ENCODE measurements around the gene CISH. TPM values are rescaled to one million over a fixed set of nuclear protein-coding genes. Genes with fewer than 3 reads are reported as not detected.

Gene CISH
- total RNA-seq, 4 donors from 2014 or later = 3.3 to 50.5 (median 20.3) TPM

DNA sequence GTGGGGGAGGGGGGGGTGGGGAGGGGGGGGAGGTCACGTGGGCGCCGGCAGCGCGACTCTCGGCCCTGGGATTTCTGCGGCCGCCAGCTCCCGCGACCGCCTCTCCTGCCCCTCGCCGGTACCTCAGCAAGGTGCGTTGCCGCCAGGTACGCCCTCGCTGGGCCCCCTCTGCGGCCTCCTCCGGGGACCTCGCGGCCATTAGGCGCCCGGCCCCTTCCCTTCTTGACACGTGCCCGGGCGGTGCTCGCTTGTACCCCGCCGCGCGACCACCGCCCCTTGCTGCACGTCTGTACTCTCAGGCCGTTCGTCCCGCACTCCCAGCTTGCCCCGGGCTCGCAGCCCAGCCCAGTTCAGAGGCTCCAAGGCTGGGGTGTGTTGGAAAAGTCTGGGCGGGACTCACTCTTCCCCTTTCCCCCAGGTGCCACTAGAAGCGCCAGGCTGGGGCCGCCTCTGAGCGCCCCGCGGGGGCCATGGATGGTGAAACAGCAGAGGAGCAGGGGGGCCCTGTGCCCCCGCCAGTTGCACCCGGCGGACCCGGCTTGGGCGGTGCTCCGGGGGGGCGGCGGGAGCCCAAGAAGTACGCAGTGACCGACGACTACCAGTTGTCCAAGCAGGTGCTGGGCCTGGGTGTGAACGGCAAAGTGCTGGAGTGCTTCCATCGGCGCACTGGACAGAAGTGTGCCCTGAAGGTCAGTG lies 5.7 kb upstream of the CISH start, which contains the start of gene MAPKAPK3:
TSS of gene MAPKAPK3 (plus strand) at position 56 of the 696 bp plus-strand sequence. CDS start at position 471, 415 bp downstream.
- H3K4me3 ChIP-seq = peak within 1 kb of the TSS; percentile 80 to 88 (median 84)
- H3K27ac ChIP-seq = peak within 1 kb of the TSS; percentile 96 to 98 (median 98)
- peak; percentile 32 to 43 for ATAC-seq
- no peaks in the 10 kb centered on the region for H3K9me3 ChIP-seq
- peak; percentile 57 to 72 for TF ChIP-seq POLR2A (IDR thresholded peaks at IDR 0.05)
- TF ChIP-seq, protein P1, sequence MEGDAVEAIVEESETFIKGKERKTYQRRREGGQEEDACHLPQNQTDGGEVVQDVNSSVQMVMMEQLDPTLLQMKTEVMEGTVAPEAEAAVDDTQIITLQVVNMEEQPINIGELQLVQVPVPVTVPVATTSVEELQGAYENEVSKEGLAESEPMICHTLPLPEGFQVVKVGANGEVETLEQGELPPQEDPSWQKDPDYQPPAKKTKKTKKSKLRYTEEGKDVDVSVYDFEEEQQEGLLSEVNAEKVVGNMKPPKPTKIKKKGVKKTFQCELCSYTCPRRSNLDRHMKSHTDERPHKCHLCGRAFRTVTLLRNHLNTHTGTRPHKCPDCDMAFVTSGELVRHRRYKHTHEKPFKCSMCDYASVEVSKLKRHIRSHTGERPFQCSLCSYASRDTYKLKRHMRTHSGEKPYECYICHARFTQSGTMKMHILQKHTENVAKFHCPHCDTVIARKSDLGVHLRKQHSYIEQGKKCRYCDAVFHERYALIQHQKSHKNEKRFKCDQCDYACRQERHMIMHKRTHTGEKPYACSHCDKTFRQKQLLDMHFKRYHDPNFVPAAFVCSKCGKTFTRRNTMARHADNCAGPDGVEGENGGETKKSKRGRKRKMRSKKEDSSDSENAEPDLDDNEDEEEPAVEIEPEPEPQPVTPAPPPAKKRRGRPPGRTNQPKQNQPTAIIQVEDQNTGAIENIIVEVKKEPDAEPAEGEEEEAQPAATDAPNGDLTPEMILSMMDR (IDR thresholded peaks at IDR 0.05 in 4 of 5, conservative IDR thresholded peaks at IDR 0.05 in 1 of 5) = no peak
- H3K4me1 ChIP-seq = peaks cover 49 to 53% of the 10 kb centered on the region in 2 donors
- H3K27me3 ChIP-seq = no peaks in the 10 kb centered on the region
- H3K36me3 ChIP-seq = no peaks in the 10 kb centered on the region
- DNase-seq = peak; percentile 66 to 89
- intact Hi-C loops (cut with DNase I; ENCODE audit: low total_unique reads) (loop anchor here (1.0 to 5.0 kb wide), 3 partner anchors 8 to 768 kb away; partner anchors contain the start of gene MANF), in situ Hi-C loops (cut with MboI; ENCODE audit: low sequenced_read_pairs in 4 of 4) (loop anchor here in 2 of 4 donors (10.0 to 25.0 kb wide), 3 partner anchors 758 to 888 kb away; partner anchors contain the start of genes DCAF1 (in 1 of the 2), MANF (in 1 of the 2) and RBM15B (in 1 of the 2))

GRCh38 chr3:50616770-50617095 lies 5.2 kb upstream of the CISH start:
- in situ Hi-C loops (cut with MboI; ENCODE audit: low sequenced_read_pairs in 4 of 4) (loop anchor here in 2 of 4 donors (10.0 to 25.0 kb wide), 3 partner anchors 758 to 888 kb away; partner anchors contain the start of genes DCAF1 (in 1 of the 2), MANF (in 1 of the 2) and RBM15B (in 1 of the 2)), intact Hi-C loops (cut with DNase I; ENCODE audit: low total_unique reads) (loop anchor here (1.0 to 5.0 kb wide), 5 partner anchors 9 to 768 kb away; partner anchors contain the start of genes HEMK1 and MANF)
- peak; percentile 91 to 92 for DNase-seq
- Histone ChIP-seq H3K27me3 (no peaks in the 10 kb centered on the region), H3K4me3 (peak overlapping the region; percentile 66 to 86 (median 80)), H3K9me3 (no peaks in the 10 kb centered on the region), H3K36me3 (no peaks in the 10 kb centered on the region), H3K27ac (peak overlapping the region; percentile 96 to 98 (median 98)), H3K4me1 (peaks cover 48 to 51% of the 10 kb centered on the region in 2 donors)
- ATAC-seq = peak; percentile 40 to 50
- TF ChIP-seq POLR2A (IDR thresholded peaks at IDR 0.05) = peak in 1 of 2 donors; percentile 67
- TF ChIP-seq, protein P1 (IDR thresholded peaks at IDR 0.05 in 4 of 5, conservative IDR thresholded peaks at IDR 0.05 in 1 of 5) = no peak

GRCh38 chr3:50616003-50616769 lies 4.6 kb upstream of the CISH start:
- no peak for TF ChIP-seq POLR2A (IDR thresholded peaks at IDR 0.05)
- TF ChIP-seq, protein P1 (IDR thresholded peaks at IDR 0.05 in 4 of 5, conservative IDR thresholded peaks at IDR 0.05 in 1 of 5) = peak; percentile 99 to 100 (median 100)
- Histone ChIP-seq H3K27ac (peak overlapping the region; percentile 96 to 98 (median 98)), H3K36me3 (no peaks in the 10 kb centered on the region), H3K4me1 (peaks cover 47 to 49% of the 10 kb centered on the region in 2 donors), H3K4me3 (peak overlapping the region; percentile 66 to 86 (median 80)), H3K9me3 (no peaks in the 10 kb centered on the region), H3K27me3 (no peaks in the 10 kb centered on the region)
- DNase-seq = peak; percentile 71 to 87
- intact Hi-C loops (cut with DNase I; ENCODE audit: low total_unique reads) (loop anchor here (1.0 to 5.0 kb wide), 4 partner anchors 36 to 769 kb away; partner anchors contain the start of genes HEMK1 and MANF), in situ Hi-C loops (cut with MboI; ENCODE audit: low sequenced_read_pairs in 4 of 4) (loop anchor here in 2 of 4 donors (10.0 to 25.0 kb wide), 3 partner anchors 759 to 889 kb away; partner anchors contain the start of genes DCAF1 (in 1 of the 2), MANF (in 1 of the 2) and RBM15B (in 1 of the 2))
- ATAC-seq = peak; percentile 28 to 33

DNA sequence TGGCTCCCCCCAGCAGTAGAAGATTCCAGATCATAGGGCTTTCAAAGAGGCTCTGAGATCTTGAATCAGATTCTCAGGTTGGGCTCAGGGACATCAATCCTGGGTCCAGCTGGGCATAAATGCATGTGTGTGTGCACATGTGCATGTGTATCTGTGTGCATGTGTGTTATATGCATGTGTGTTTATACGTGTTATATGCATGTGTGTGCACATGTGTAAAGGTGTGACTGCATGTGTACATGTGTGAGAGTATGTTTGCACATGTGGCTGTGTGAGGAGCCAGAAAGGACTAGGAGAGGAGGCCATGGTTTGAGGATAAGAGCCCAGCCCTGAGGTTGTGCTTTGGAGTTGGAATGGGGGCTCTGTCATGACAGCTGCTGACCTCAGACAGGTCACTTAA lies 3.6 kb upstream of the CISH start:
- H3K27me3 ChIP-seq = no peaks in the 10 kb centered on the region
- no peak overlapping the region for H3K27ac ChIP-seq
- intact Hi-C loops (cut with DNase I; ENCODE audit: low total_unique reads) = loop anchor here (5.0 kb wide), 1 partner anchor 757 kb away; no protein-coding TSS in a partner anchor
- peaks cover 44 to 47% of the 10 kb centered on the region in 2 donors for H3K4me1 ChIP-seq
- in situ Hi-C loops (cut with MboI; ENCODE audit: low sequenced_read_pairs in 4 of 4) = loop anchor here in 2 of 4 donors (10.0 to 25.0 kb wide), 3 partner anchors 760 to 890 kb away; partner anchors contain the start of genes DCAF1 (in 1 of the 2), MANF (in 1 of the 2) and RBM15B (in 1 of the 2)
- TF ChIP-seq, protein P1 (IDR thresholded peaks at IDR 0.05 in 4 of 5, conservative IDR thresholded peaks at IDR 0.05 in 1 of 5) = no peak
- no peak for TF ChIP-seq POLR2A (IDR thresholded peaks at IDR 0.05)
- ATAC-seq (no peak), DNase-seq (no peak)
- H3K9me3 ChIP-seq = no peaks in the 10 kb centered on the region
- no peak overlapping the region for H3K4me3 ChIP-seq
- H3K36me3 ChIP-seq = no peaks in the 10 kb centered on the region
